HG02798 (cell line): ENCODE data around the gene ZBTB20.
"Not testable (repeated sequence)": the region's sequence is repeated elsewhere in the genome, so short reads cannot be mapped to it uniquely, and the experiment has no call there.

Source experiments
- ATAC-seq: cut with Tn5 transposase; IDR thresholded peaks from one replicate; pipeline ENCODE4 v1.9.1; 2021; ENCODE audit warnings: mild to moderate bottlenecking; ENCODE audit not compliant: unreplicated experiment, poor library complexity

The ZBTB20 gene

DNA sequence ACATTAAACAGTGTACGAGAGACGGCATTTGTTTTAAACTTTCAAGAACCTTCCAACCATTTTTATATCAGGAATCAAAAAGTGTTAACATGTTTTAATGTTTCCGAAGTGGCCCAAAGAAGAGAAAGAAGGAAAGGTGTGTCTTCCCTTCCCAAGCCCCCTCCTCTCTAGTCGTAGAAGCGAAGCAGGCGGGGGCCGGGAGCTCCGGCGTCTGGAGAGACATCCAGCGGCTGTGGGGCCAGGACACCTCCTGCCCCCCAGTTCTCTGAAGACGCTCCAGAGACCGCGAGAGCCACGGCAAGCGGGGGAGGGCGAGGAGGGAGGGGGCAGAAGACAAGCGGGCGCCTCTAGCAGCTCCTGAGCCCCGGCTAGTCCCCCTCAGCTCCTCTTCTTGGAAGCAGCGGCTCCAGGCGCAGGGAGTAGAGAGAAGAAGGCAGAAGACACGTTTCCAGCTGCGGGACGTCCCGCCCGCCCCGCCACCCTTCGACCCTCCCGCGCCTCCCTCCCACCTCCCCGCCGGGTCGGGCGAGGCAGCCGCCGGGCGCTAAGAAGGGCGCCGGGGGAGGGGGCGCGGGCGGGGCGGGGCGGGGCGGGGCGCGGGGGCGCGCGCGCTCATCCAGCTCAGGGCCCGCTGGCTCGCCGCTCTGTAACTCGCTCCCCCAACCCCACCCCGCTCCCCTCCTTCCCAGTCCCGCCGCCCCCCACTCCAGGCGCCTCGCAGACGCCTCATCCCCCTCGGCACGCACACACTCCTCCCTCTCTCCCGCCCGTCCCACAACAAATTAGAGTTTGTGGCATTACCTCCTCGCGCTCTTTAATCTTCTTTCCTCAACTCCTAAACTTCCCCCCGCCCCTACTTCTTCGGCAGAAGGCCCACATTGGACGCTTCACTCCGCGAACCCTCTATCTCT lies at the start of gene ZBTB20:
Gene ZBTB20 (minus strand): TSS at position 871 of the 911 bp plus-strand sequence.
- ATAC-seq, result peak; percentile 31

- ATAC-seq, result no peak
These were observed 47.4 kb upstream of the ZBTB20 start for GRCh38 chr3:115194476-115194875.

GRCh38 chr3:115190747-115191146 lies 43.7 kb upstream of the ZBTB20 start:
- no peak for ATAC-seq

GRCh38 chr3:115187149-115187757 lies 40.2 kb upstream of the ZBTB20 start:
- peak; percentile 100 for ATAC-seq

GRCh38 chr3:115186351-115187148 lies 39.5 kb upstream of the ZBTB20 start:
- peak; percentile 33 for ATAC-seq

DNA sequence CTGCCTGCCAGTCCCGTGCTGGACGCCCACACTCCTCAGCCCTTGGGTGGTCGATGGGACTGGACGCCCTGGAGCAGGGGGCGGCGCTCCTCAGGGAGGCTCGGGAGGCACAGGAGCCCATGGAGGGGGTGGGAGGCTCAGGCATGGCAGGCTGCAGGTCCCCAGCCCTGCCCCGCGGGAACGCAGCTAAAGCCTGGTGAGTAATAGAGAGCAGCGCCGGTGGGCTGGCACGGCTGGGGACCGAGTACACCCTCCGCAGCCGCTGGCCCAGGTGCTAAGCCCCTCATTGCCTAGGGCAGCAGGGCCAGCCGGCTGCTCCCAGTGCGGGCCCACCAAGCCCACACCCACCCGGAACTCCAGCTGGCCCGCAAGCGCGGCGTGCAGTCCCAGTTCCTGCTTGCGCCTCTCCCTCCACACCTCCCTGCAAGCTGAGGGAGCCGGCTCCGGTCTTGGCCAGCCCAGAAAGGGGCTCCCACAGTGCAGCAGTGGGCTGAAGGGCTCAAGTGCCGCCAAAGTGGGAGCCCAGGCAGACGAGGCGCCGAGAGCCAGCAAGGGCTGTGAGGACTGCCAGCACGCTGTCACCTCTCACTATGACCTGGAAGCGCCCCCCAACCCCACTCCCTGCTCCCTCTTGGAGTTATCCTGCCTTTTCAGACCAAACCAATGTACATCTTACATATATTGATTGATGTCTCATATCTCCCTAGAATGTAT lies 37.9 kb upstream of the ZBTB20 start:
- ATAC-seq, result not testable (repeated sequence)

- ATAC-seq, result not testable (repeated sequence)
These were observed 31.8 kb upstream of the ZBTB20 start for GRCh38 chr3:115178930-115179329.

DNA sequence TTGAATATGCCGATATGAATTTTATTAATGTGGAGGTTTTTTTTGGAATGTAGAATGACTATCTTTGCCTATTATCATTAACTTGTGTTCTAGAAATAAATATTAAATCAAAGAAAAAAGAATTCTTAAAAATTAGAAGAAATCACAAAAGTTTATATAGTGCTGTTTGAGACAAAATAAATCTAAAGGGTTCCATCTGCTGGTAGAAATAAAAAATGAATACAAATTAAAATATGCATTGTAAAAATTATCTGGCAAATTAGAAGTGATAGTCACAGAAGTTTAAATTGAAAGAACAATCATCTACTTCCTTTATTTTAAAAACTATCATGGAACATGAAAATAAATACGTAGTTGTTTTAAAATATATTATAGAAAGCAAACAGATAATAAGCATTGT lies 22.7 kb upstream of the ZBTB20 start:
- no peak for ATAC-seq

DNA sequence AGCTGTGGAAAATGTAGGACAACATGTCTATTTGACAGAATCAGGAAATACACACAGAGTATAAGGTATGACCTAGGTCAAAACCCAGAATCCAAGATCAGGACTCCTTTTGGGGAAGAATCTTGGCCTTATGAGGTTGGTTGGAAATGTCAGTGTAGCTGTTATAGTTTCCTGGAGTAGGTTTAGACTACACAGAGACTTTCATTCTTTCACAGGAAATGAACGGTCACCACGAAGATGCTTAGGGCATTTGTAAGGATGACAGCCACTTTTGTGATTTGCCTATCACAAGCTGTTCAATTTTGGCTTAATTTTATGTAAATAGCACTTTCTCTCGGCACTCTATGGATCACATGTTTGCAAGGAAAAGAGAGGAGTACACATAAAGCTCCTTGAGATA lies 18.6 kb upstream of the ZBTB20 start:
- ATAC-seq, result no peak

GRCh38 chr3:115165266-115165665 lies 18.2 kb upstream of the ZBTB20 start:
- ATAC-seq, result no peak

- ATAC-seq, result no peak
These were observed 17.5 kb upstream of the ZBTB20 start for GRCh38 chr3:115164374-115165221.

GRCh38 chr3:115162759-115163158 lies 15.7 kb upstream of the ZBTB20 start:
- no peak for ATAC-seq

DNA sequence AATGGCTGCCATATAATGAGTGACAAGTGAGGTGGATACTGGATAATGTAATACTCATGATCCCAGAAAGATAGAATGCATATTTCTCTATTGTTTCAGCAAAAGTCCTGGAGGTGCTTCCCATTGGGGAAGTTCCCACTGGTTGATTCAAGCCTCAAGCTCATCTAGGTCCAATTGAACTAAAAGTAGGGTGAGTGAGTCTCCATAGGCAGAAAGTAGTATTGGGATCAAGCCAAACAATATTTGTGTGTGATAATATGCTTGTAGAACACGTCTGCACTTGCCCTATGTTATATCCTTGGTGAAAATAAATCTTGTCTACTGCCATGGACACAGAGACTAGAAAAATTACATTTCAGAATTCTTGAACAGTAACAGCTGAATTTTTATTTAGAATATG lies 14.8 kb upstream of the ZBTB20 start:
- ATAC-seq, result no peak

GRCh38 chr3:115161168-115161834 lies 14.2 kb upstream of the ZBTB20 start:
- no peak for ATAC-seq

- ATAC-seq, result peak; percentile 100
These were observed 13.2 kb upstream of the ZBTB20 start for GRCh38 chr3:115160295-115160694.

DNA sequence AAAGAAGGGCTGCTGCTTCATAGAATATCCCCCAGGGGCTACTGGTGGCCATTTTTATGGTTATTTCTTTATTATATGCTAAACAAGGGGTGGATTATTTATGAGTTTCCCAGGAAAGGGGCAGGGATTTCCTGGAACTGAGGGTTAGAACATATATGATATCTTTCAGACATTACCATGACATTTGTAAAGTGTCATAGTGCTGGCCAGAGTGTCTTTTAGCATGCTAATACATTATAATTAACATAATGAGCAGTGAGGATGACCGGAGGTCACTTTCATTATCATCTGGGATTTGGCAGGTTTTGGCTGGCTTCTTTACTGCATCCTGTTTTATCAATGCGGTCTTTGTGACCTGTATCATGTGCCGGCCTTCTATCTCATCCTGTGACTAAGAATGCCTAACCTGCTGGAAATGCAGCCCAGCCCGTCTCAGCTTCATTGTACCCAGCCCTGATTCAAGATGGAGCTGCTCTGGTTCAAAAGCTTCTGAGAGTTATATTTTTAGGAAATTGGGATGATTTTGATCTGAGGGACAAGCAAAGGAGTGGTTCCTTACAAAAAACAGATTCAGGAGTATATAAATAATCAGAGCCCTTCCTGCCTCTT lies 9.1 kb upstream of the ZBTB20 start:
- no peak for ATAC-seq

DNA sequence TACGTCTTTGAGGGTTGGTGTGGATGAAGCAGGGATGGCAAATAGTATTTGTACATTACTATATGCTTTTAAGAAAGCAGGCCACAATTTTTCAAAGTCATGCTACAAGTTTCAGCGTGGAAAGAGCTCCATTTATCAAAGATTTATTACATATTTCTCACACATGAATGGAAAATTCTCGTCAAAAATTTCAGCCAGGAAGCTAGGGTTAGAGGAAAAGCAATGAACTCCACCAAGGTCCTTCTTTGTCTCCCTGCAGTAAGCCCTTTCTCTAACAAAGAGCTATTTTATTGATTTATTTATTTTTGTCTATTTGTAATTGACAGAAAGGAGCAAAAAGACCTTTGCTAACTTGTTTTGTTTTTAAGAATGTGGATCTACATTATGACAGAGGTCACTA lies 7.5 kb upstream of the ZBTB20 start:
- ATAC-seq, result no peak

DNA sequence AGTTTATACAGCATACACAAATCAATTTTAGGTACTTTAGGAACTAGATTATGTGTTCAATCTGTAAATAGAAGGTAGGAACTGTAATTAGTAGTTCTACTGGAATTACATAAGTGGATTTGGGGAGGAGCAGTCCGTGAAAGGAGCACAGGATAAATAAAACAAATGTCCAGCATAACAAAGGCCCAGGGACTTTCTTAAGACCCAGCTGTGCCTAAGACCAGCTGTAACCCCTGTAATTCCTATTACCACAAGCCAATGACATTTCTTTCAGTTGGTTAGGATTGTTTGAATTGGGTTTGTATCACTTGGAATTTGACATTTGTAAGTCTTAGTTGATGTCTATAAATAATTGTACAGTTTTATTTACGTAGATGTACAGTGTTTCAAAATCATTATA lies 4.8 kb upstream of the ZBTB20 start:
- ATAC-seq, result no peak
